Tibial artery (tissue), 4 donors: ENCODE results near the gene GRM7.

Experiments used
- DNase-seq, 2 donors: peaks; one replicate each; pipeline ENCODE4 v3.0.0-alpha.2; 2019
- H3K27ac ChIP-seq, 2 donors: fragments of 200-600 bp; sonication (generic) in 1 of 2; 1 replicate in 1 of 2; 2 replicates in 1 of 2; pipeline ENCODE4 v1.5.1; 2018 to 2019; ENCODE audit warnings: mild to moderate bottlenecking in 1 of 2
- H3K27me3 ChIP-seq, 2 donors: fragments of 200-600 bp; sonication (generic) in 1 of 2; one replicate each; pipeline versions ENCODE4 v1.5.1 to v1.6.0; 2016 to 2019
- H3K36me3 ChIP-seq, 3 donors: fragments of 200-600 bp; sonication (generic) in 2 of 3; one replicate each; pipeline ENCODE4 v1.5.1; 2016 to 2019; ENCODE audit warnings: mild to moderate bottlenecking in 2 of 3
- H3K4me1 ChIP-seq, 4 donors: fragments of 200-600 bp; sonication (generic) in 2 of 4; 1 replicate in 3 of 4; 2 replicates in 1 of 4; pipeline ENCODE4 v1.5.1; 2016 to 2019
- H3K4me3 ChIP-seq, 2 donors: fragments of 200-600 bp; sonication (generic) in 1 of 2; 1 replicate in 1 of 2; 2 replicates in 1 of 2; pipeline ENCODE4 v1.5.1; 2018 to 2019; ENCODE audit warnings: mild to moderate bottlenecking in 2 of 2
- H3K9me3 ChIP-seq, 3 donors: fragments of 200-600 bp; sonication (generic) in 1 of 3; one replicate each; pipeline ENCODE4 v1.5.1; 2016 to 2019
- CTCF ChIP-seq, 2 experiments: fragments of 200-600 bp in 1 of 2; fragments of 450-650 bp in 1 of 2; IDR thresholded peaks; one replicate each; pipeline ENCODE4 v1.5.1; 2017 to 2019; ENCODE audit warnings: antibody characterized with exemption in 2 of 2, mild to moderate bottlenecking in 1 of 2, moderate library complexity in 1 of 2
- intact Hi-C: fragments of 100-400 bp; cut with DNase I; formaldehyde crosslinking; loops from one replicate; pipeline ENCODE4 v1.15.0; 2023; ENCODE audit warnings: low total_unique reads

The GRM7 gene

GRCh38 chr3:7739754-7740153 lies 878.8 kb downstream of the GRM7 start:
- no peak for TF ChIP-seq CTCF (IDR thresholded peaks at IDR 0.05)
- H3K4me1 ChIP-seq = peaks cover 0 to under 1% (median 0%) of the 10 kb centered on the region in 4 donors
- no peak overlapping the region for H3K4me3 ChIP-seq
- no peaks in the 10 kb centered on the region for H3K9me3 ChIP-seq
- H3K36me3 ChIP-seq = no peaks in the 10 kb centered on the region
- intact Hi-C loops = no loop called here
- DNase-seq = no peak
- no peaks in the 10 kb centered on the region for H3K27me3 ChIP-seq
- no peak overlapping the region for H3K27ac ChIP-seq

GRCh38 chr3:7740458-7740857 lies 879.5 kb downstream of the GRM7 start:
- H3K9me3 ChIP-seq = no peaks in the 10 kb centered on the region
- H3K4me3 ChIP-seq = no peak overlapping the region
- H3K27me3 ChIP-seq = no peaks in the 10 kb centered on the region
- H3K27ac ChIP-seq = no peak overlapping the region
- DNase-seq = no peak
- TF ChIP-seq CTCF (IDR thresholded peaks at IDR 0.05) = no peak
- no peaks in the 10 kb centered on the region for H3K36me3 ChIP-seq
- intact Hi-C loops = no loop called here
- no peaks in the 10 kb centered on the region for H3K4me1 ChIP-seq

- TF ChIP-seq CTCF (IDR thresholded peaks at IDR 0.05) = no peak
- no peaks in the 10 kb centered on the region for H3K27me3 ChIP-seq
- H3K36me3 ChIP-seq = no peaks in the 10 kb centered on the region
- H3K9me3 ChIP-seq = no peaks in the 10 kb centered on the region
- H3K4me3 ChIP-seq = no peak overlapping the region
- H3K4me1 ChIP-seq = no peaks in the 10 kb centered on the region
- intact Hi-C loops = no loop called here
- no peak for DNase-seq
- no peak overlapping the region for H3K27ac ChIP-seq
These were observed 883.9 kb downstream of the GRM7 start for GRCh38 chr3:7744850-7745249.

- Histone ChIP-seq H3K27me3 (no peaks in the 10 kb centered on the region), H3K27ac (no peak overlapping the region), H3K4me1 (no peaks in the 10 kb centered on the region), H3K9me3 (no peaks in the 10 kb centered on the region), H3K36me3 (no peaks in the 10 kb centered on the region), H3K4me3 (no peak overlapping the region)
- intact Hi-C loops = no loop called here
- no peak for DNase-seq
- no peak for TF ChIP-seq CTCF (IDR thresholded peaks at IDR 0.05)
These were observed 884.8 kb downstream of the GRM7 start for GRCh38 chr3:7745711-7746110.

- H3K4me3 ChIP-seq = no peak overlapping the region
- no peaks in the 10 kb centered on the region for H3K36me3 ChIP-seq
- H3K9me3 ChIP-seq = no peaks in the 10 kb centered on the region
- H3K4me1 ChIP-seq = no peaks in the 10 kb centered on the region
- TF ChIP-seq CTCF (IDR thresholded peaks at IDR 0.05) = no peak
- H3K27me3 ChIP-seq = no peaks in the 10 kb centered on the region
- no peak overlapping the region for H3K27ac ChIP-seq
- no peak for DNase-seq
- intact Hi-C loops = no loop called here
These were observed 889.2 kb downstream of the GRM7 start for GRCh38 chr3:7749931-7750695.
